GM19452 (cell line): Measurements from ENCODE around the gene TULP4.
"Not testable (repeated sequence)": the region's sequence is repeated elsewhere in the genome, so short reads cannot be mapped to it uniquely, and the experiment has no call there.

ENCODE experiments used
- ATAC-seq: cut with Tn5 transposase; IDR thresholded peaks from one replicate; pipeline ENCODE4 v1.9.1; 2021; ENCODE audit not compliant: unreplicated experiment

The TULP4 gene

DNA sequence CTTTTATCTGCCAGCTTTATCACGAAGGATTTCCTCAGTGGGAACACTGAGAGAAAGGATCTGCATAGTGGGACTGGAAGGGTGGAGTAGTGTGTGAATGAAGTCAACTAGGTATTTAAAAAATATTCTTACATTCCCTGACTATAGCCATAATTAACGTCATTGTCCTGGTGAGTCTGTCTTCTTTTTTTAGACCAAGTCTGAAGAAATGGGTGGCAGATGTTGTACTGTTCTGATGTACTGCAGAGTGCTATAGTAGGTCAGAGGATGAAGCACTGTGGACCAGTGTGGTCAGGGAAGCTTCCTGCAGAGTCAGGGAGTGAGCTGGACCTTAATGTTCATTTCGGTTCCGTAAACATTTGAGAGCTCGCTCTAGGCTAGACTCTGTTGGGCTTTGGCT is 11.9 kb downstream of the TULP4 start:
- ATAC-seq, result no peak

DNA sequence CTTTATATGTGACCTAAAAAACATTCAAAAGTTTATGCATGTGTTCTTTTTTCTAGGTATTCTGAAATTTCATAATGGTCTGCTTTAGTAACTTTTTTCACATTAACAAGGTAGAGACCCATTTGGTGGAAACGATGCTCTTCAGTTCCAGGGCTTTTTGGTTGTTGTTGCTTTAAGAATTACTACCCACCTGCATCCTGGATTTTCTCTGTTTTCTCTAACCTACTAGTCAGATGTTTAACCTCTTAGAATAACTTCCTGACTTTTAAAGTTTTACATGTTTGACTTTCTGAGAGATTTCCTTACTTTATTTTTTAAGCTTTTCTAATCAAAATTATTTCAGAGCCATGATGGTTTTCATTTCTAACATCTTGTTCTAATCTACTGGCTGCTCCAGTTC is 14.9 kb downstream of the TULP4 start:
- ATAC-seq, result no peak

DNA sequence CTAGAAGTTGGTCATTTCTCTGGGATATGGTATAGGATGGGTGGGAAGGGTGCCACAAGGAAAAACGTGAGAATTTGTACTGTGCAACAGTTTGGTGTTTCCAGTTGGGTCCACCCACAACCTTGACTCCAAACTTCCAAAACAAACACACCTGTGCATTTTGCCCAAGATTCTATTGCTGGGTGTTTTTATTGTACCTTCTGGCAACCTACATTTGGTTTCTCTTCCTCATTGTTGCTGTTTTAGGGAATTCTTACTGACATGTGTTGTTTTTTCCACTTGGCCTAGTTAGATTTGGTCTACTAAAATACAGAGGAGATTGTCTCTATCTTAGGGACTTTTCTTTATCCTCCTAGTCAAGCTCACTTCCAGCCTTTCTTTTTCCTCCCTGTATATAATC is 16.7 kb downstream of the TULP4 start:
- ATAC-seq, result no peak

DNA sequence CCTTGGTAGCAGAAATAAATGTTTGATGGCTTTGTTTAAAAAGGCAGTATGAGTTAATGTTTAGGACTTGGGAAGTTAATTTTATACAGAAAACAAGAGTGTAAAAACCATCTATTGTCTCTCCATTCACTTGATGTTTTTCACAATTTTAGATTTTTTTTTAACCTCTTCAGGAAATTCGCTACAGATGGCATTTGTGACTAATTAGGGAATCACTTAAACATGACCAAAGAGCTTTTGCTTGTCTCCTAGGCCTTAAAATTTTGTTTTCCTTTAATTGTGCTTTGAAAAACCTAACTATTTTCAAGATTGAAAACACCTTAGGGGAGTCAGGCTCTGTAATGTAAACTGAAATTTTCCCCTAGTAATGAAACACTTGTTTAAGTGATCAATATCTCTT is 17.3 kb downstream of the TULP4 start:
- ATAC-seq, result no peak

- ATAC-seq, result no peak
These were observed 17.8 kb downstream of the TULP4 start for GRCh38 chr6:158330016-158330415.

GRCh38 chr6:158332237-158332636 is 20.0 kb downstream of the TULP4 start:
- no peak for ATAC-seq

DNA sequence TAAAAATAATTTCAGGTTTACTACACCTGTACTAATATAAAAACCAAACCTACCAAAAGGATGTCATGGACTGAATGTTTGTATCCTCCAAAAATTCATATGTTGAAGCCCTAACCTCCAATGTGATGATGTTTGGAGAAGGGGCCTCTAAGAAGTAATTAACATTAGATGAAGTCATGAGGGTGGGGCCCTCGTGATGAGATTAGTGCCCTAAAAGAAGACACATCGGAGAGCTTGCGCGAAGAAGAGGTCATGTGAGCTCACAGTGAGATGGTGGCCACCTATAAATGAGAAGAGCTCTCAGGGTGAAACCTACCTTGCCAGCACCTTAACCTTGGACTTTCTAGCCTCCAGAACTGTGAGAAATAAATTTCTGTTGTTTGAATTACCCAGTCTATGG is 20.8 kb downstream of the TULP4 start:
- ATAC-seq, result no peak

- no peak for ATAC-seq
These were observed 22.3 kb downstream of the TULP4 start for GRCh38 chr6:158334534-158334933.

DNA sequence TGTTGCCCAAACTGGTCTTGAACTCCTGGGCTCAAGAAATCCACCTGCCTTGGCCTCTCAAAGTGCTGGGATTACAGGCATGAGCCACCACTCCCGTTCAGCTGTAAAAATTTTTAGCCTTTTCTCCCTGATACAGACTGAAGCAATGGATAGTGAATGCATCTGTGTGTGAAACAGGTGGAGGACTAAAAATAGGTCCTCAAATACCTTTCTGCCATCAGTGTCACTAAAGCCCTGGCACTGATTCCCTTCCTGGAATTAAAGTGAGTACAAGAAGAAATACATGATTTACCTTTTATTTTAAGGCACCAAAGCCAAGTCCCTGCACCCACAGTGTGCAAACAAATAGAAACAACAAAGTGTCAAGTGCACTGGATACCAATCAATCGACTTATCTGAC is 25.1 kb downstream of the TULP4 start:
- no peak for ATAC-seq

GRCh38 chr6:158338311-158339112 is 26.2 kb downstream of the TULP4 start:
- ATAC-seq, result no peak

DNA sequence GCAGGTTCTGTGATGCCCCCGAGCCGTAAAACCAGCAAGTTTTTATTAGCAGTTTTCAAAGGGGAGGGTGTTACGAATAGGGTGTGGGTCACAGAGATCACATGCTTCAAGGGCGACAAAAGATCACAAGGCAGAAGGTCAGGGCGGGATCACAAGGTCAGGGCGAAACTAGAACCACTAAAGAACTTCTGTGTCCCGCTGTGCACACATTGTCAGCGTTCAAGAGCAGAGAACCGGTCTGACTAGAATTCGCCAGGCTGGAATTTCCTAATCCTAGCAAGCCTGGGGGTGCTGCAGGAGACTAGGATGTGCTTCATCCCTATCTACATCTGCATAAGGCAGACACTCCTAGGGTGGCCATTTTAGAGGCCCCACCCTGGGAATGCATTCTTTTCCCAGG is 26.9 kb downstream of the TULP4 start:
- not testable (repeated sequence) for ATAC-seq

DNA sequence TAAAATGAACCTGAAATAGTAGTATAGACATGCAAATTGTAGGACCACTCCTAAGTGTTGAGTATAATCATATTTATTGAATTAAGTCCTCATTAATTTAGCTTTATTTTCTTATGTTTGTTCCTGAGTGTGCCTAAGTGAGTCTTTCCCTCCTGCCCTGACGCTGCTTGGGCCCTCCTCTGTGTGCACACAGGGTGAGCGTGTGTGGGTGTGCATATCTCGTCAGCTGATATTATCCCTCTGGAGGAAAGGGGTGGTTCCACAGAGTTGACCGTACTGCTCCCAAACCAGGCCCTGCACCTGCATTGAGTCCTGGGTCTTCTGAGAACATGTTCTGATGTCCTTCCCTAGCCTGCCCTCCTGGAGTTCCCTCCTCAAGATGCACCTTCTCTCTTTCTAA is 28.0 kb downstream of the TULP4 start:
- ATAC-seq, result no peak

- ATAC-seq, result peak; percentile 66
These were observed 32.3 kb downstream of the TULP4 start for GRCh38 chr6:158344534-158344933.

DNA sequence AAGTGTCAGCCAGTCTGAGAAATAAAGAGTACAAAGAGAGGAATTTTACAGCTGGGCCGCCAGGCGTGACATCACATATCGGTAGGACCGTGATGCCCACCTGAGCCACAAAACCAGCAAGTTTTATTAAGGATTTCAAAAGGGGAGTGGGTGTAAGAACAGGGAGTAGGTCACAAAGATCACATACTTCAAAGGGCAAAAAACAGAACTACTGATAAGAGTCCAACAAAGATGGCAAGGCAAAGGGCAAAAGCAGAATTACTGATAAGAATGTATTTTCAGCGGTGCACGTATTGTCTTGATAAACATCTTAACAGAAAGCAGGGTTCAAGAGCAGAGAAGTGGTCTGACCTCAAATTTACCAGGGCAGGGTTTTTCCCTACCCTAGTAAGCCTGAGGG is 33.2 kb downstream of the TULP4 start:
- ATAC-seq, result not testable (repeated sequence)

GRCh38 chr6:158347335-158347734 is 35.1 kb downstream of the TULP4 start:
- no peak for ATAC-seq

DNA sequence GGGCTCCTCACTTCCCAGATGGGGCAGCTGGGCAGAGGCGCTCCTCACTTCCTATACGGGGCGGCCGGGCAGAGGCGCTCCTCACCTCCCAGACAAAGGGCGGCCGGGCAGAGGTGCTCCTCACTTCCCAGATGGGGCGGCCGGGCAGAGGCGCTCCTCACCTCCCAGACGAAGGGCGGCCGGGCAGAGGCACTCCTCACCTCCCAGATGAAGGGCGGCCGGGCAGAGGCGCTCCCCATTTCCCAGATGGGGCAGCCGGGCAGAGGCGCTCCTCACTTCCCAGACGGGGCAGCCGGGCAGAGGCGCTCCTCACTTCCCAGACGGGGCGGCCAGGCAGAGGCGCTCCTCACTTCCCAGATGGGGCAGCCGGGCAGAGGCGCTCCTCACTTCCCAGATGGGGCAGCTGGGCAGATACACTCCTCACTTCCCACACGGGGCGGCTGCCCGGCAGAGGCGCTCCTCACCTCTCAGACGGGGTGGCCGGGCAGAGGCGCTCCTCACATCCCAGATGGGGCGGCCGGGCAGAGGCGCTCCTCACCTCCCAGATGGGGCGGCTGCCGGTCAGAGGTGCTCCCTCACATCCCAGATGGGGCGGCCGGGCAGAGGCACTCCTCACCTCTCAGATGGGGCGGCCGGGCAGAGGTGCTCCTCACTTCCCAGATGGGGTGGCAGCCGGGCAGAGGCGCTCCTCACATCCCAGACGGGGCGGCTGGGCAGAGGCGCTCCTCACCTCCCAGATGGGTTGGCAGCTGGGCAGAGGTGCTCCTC is 36.7 kb downstream of the TULP4 start:
- not testable (repeated sequence) for ATAC-seq

- ATAC-seq, result not testable (repeated sequence)
These were observed 37.4 kb downstream of the TULP4 start for GRCh38 chr6:158349505-158350275.

- not testable (repeated sequence) for ATAC-seq
These were observed 38.5 kb downstream of the TULP4 start for GRCh38 chr6:158350731-158351130.

DNA sequence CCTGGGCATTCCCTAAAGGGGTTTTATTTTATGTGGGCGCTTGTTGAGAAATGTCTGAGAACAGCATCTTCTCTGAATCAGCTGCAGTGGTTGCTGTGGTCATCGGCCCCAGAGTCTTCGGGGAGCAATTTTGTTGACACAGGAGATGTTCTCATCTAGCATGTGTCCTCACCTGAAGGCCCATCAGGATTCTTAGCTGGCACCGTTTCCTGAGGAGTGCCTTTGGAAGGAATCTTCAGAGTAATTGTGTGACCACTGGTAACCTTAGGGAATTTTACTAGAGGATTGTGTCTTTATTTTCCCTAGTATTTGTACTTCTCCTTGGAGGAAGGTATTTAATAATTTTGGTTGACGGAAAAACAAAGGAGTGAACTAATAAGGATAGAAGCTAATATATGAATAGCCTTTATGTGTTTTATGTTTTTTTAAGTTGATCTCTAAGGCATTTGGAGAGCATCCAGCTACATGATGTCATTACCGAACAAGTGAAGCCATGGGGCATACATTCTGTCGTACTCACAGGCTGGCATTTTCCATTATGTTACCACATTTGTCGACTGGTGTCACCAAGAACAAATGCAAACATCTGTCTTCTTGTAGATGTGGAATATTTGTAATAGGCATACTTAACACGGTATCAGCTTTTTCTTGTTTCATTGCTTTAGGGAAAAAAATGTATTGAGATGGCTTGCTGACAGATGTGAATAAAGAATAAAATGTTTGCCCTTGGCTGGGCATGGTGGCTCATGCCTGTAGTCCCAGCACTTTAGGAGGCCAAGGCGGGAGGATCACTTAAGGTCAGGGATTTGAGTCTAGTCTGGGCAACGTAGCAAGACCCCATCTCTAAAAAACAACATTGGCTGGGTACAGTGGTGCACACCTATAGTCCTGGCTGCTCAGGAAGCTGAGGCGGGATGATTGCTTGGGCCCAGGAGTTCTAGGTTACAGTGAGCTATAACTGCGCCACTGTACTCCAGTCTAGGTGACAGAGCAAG is 41.9 kb downstream of the TULP4 start:
- no peak for ATAC-seq
